IPS DF 6.9 (cell line): Measurements from ENCODE around the gene RND1.

Experiments used
- DNase-seq: peaks from one replicate; pipeline ENCODE4 v3.0.0-alpha.2; 2013; ENCODE audit warnings: low read depth, low spot score
- H3K27ac ChIP-seq: one replicate; pipeline ENCODE4 v1.5.1; 2013; ENCODE audit warnings: low read length, control low read depth
- H3K27me3 ChIP-seq: 2 replicates; pipeline ENCODE4 v1.6.1; 2013; ENCODE audit warnings: mild to moderate bottlenecking, low read length; ENCODE audit not compliant: control insufficient read depth, insufficient read depth
- H3K36me3 ChIP-seq: 2 replicates; pipeline ENCODE4 v1.6.1; 2013; ENCODE audit warnings: low read length; ENCODE audit not compliant: control insufficient read depth, insufficient read depth
- H3K4me1 ChIP-seq: 2 replicates; pipeline ENCODE4 v1.6.1; 2013; ENCODE audit warnings: low read length; ENCODE audit not compliant: control insufficient read depth, insufficient read depth
- H3K4me3 ChIP-seq: 2 replicates; pipeline ENCODE4 v1.5.1; 2013; ENCODE audit warnings: mild to moderate bottlenecking, low read length
- H3K9me3 ChIP-seq: 2 replicates; pipeline ENCODE4 v1.6.1; 2013; ENCODE audit warnings: low read length, inconsistent platforms; ENCODE audit not compliant: control insufficient read depth, insufficient read depth
- WGBS: extraction: QIAGEN DNeasy Blood & Tissue Kit; methylation state at CpG from one replicate; pipeline ENCODE4 v1.1.7; 2013; ENCODE audit warnings: mixed read lengths, missing lambda C conversion rate; ENCODE audit not compliant: insufficient read length, insufficient coverage; 5-methylcytosine and 5-hydroxymethylcytosine counted together

RND1 gene

DNA sequence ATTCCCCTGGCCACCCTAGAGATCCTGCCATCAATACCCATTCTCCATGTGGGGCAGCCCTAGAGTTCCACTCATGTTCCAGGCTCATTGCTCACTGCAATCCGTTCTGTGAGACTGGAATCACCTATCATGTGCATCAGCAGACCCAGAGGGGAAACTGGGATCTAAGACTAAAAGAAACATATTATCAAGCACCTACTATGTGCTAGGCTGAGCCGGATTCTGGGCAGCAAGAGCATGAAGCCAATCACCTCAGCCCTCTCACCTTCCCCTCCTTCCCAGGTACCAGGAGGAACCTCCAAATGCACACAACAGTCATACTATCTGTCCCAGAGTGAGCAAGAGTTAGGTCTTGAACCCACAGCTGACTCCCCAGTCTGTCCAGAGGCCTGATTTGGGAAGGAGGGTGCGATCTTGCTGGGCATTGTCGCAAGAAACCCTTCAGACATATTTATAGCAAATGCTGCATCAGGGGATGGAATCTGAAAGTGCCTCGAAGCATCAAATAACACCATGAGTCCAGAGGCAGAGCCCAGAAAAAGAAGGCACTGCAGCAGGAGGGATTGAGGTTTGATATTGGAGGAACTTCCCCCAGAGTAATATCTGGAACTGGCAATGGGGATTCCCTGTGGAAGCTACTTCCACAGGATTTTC lies 54.1 kb downstream of the RND1 start:
- H3K36me3 ChIP-seq: no peaks in the 10 kb centered on the region
- no peak overlapping the region for H3K27ac ChIP-seq
- no CpG with 5 or more reads among the region's 5 CpGs for WGBS
- peaks cover 7% of the 10 kb centered on the region for H3K27me3 ChIP-seq
- H3K4me3 ChIP-seq: no peak overlapping the region
- H3K9me3 ChIP-seq: no peaks in the 10 kb centered on the region
- no peaks in the 10 kb centered on the region for H3K4me1 ChIP-seq
- no peak for DNase-seq

DNA sequence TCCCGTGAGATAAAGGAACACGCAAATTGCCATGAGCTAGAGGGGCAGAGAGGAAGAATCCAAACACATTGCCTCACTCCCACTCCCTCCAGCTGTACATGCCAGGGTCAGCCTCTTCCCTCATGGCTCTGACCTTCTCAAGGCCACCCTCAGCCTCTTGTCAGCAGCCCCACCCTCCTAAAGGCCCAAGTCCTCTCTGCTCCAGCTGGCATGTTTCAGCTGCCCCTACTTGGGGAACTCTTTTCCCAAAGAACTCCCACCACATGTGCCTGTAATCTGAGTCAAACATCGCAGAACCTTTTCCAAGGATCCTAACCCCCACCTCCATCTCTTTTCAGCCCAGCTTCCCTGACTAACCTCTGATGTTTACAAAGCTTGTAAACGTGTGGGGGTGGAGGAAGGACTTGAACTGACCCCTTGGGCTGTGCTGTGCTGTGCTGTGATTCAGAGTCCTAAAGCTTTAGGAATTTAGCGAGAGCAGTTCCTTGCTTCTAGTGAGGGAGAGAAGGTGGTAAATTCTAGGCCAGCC lies 54.7 kb downstream of the RND1 start:
- Histone ChIP-seq H3K27me3 (peaks cover 1% of the 10 kb centered on the region; the same call in 1 of the 2 replicates), H3K27ac (no peak overlapping the region), H3K4me3 (no peak overlapping the region), H3K36me3 (no peaks in the 10 kb centered on the region), H3K4me1 (no peaks in the 10 kb centered on the region), H3K9me3 (no peaks in the 10 kb centered on the region)
- DNase-seq: no peak
- WGBS: no CpG with 5 or more reads among the region's 5 CpGs

DNA sequence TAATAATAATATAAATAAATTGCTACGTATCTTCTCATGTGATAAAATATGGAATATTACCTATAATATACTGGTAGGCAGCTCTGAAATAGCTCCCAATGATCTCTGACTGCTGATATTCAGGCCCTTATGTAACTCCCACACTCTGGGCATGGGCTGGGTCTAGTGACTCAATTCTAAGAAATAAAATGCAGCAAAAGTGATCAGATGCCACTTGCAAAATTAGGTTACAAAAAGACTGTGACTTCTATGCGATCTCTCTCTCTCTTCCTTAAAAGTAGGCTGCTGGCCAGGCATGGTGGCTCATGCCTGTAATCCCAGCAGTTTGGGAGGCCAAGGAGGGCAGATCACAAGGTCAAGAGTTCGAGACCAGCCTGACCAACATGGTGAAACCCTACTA lies 57.7 kb downstream of the RND1 start:
- no peak for DNase-seq

More for the DNA sequence above, 57.7 kb downstream of the RND1 start:
- Histone ChIP-seq H3K27ac (no peak overlapping the region), H3K36me3 (no peaks in the 10 kb centered on the region), H3K9me3 (no peaks in the 10 kb centered on the region), H3K27me3 (no peaks in the 10 kb centered on the region), H3K4me3 (no peak overlapping the region), H3K4me1 (no peaks in the 10 kb centered on the region)
- WGBS: no CpG with 5 or more reads among the region's 3 CpGs
